ENCODE measurements around the gene WDR19. TPM values are rescaled to one million over a fixed set of nuclear protein-coding genes. Genes with fewer than 3 reads are reported as not detected.
A peak's percentile ranks its signal among the peaks of the same experiment; 100 is the strongest.
"Not testable (repeated sequence)": the region's sequence is repeated elsewhere in the genome, so short reads cannot be mapped to it uniquely, and the experiment has no call there.

WDR19 gene
- 10 to 100 TPM in 2 of 3 donors, 1 to 10 TPM in 1; 9.3 to 13.4 (median 10.0) TPM for total RNA-seq

- DNase-seq (peak; percentile 97), ATAC-seq (peak; percentile 98)
- Mint-ChIP-seq H3K4me1 (ENCODE audit: low read depth) (peaks cover 7% of the 10 kb centered on the region), H3K27me3 (ENCODE audit: low read depth) (peaks cover 5% of the 10 kb centered on the region), H3K4me3 (no peak within 1 kb of the TSS), H3K9me3 (no peaks in the 10 kb centered on the region), H3K36me3 (ENCODE audit: insufficient read depth) (no peaks in the 10 kb centered on the region)
Measured at GRCh38 chr4:39181905-39182638, at the start of gene WDR19. Gene WDR19 (plus strand): TSS chr4:39182529. CDS start chr4:39182558, 29 bp downstream.

DNA sequence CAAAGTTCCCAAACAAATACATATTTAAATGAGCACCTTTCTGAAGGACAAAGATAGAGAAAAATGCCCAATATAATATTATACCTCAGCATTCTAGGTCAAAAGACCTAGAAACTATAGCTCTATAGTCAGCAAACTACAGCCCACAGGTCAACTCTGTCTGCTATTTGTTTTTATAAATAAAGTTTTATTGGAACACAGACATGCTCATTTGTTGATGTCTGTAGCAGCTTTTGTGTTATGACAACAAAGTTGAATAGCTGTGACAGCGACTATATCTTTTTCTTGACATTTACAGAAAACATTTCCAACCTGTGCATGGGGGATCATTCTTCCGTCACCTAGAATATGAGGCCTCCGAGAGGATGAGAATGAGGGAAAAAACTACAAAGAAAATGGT lies 48.7 kb upstream of the WDR19 start:
- Mint-ChIP-seq H3K36me3 (ENCODE audit: insufficient read depth) (peaks cover 4% of the 10 kb centered on the region), H3K9me3 (no peaks in the 10 kb centered on the region), H3K27me3 (ENCODE audit: low read depth) (no peaks in the 10 kb centered on the region), H3K4me3 (no peak overlapping the region), H3K4me1 (ENCODE audit: low read depth) (peaks cover 8% of the 10 kb centered on the region)
- no peak for ATAC-seq
- DNase-seq: no peak

DNA sequence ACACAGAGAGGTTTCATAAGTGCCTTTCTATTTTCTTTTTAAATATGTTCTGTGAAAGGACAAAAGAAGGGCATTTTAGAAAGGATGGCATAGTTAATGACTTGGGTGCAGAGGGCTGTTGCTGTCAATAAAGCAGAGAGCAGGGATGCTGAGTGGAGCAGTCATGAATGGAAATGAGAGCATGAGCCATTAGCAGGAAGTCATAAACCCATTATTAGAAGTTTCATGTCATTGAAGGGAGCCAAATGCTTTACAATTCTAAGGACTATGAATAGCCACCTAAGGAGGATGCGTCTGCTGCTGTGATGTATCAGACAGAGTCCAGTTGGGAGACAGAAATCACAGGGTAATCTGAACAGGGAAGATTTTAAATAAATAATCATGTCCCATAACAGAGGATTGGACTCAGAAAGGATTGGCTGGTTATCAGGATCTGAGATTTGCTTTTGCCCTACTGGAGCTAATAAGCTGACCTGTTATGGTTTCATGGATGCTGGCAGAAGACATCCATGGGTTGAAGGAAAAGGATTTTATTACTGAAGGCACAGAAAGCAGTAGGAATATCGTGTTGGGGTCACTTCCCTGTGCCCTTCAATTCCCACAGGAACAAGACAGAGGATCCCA lies 47.5 kb upstream of the WDR19 start:
- no peak overlapping the region for H3K4me3 Mint-ChIP-seq
- ATAC-seq (no peak), DNase-seq (no peak)

GRCh38 chr4:39138227-39138626 lies 44.1 kb upstream of the WDR19 start:
- H3K4me3 Mint-ChIP-seq; H3K4me1 Mint-ChIP-seq (ENCODE audit: low read depth); H3K27me3 Mint-ChIP-seq (ENCODE audit: low read depth); H3K9me3 Mint-ChIP-seq; DNase-seq; ATAC-seq; H3K36me3 Mint-ChIP-seq (ENCODE audit: insufficient read depth): not testable (repeated sequence)

More for the DNA sequence above, 47.5 kb upstream of the WDR19 start:
- H3K4me1 Mint-ChIP-seq (ENCODE audit: low read depth): peaks cover 8% of the 10 kb centered on the region
- H3K36me3 Mint-ChIP-seq (ENCODE audit: insufficient read depth): peaks cover 3% of the 10 kb centered on the region
- H3K27me3 Mint-ChIP-seq (ENCODE audit: low read depth): no peaks in the 10 kb centered on the region
- H3K9me3 Mint-ChIP-seq: no peaks in the 10 kb centered on the region

DNA sequence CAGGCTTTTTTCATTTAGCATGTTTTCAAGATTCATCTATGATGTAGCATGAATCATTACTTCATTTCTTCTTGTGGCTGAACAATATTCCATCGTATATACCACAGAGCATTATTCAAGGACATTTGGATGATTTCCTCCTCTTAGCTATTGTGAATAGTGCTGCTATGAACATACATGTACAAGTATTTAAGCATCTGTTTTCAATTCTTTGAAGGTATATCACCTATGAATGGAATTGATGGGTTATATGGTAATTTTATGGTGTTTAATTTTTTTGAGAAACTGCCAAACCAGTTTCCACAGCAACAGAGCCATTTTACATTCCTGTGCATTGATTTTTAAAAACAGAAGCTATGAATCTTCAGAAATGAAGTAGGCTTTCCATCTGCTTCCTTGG lies 36.1 kb upstream of the WDR19 start:
- Mint-ChIP-seq H3K4me1 (ENCODE audit: low read depth) (no peaks in the 10 kb centered on the region), H3K9me3 (no peaks in the 10 kb centered on the region), H3K27me3 (ENCODE audit: low read depth) (no peaks in the 10 kb centered on the region), H3K4me3 (no peak overlapping the region), H3K36me3 (ENCODE audit: insufficient read depth) (peaks cover 2% of the 10 kb centered on the region)
- DNase-seq (no peak), ATAC-seq (no peak)

- Mint-ChIP-seq H3K9me3 (no peaks in the 10 kb centered on the region), H3K4me1 (ENCODE audit: low read depth) (no peaks in the 10 kb centered on the region), H3K36me3 (ENCODE audit: insufficient read depth) (no peaks in the 10 kb centered on the region), H3K4me3 (no peak overlapping the region), H3K27me3 (ENCODE audit: low read depth) (no peaks in the 10 kb centered on the region)
- no peak for DNase-seq
- ATAC-seq: no peak
Measured at GRCh38 chr4:39154009-39154408, 28.3 kb upstream of the WDR19 start.

DNA sequence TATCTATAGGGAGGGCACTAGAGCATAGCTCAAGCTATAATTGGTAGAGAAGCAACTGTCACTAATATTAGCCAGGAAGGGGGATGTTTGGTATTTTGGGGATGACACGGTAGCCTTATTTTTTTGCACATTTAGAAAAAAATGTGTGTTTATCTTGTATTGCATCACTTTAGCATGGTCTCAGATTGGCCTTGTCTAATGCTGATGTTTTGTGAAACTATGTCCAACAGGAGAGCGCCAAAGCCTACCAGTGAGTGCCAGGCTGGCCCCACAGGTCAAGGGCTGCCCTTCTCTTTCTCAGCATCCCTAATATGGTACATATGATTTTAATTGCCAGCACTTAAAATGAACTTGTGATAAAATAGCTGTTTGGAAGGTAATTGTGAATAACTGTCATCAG lies 24.8 kb upstream of the WDR19 start:
- H3K4me1 Mint-ChIP-seq (ENCODE audit: low read depth): no peaks in the 10 kb centered on the region
- H3K36me3 Mint-ChIP-seq (ENCODE audit: insufficient read depth): no peaks in the 10 kb centered on the region
- no peak overlapping the region for H3K4me3 Mint-ChIP-seq
- ATAC-seq (no peak), DNase-seq (no peak)
- no peaks in the 10 kb centered on the region for H3K27me3 Mint-ChIP-seq (ENCODE audit: low read depth)
- no peaks in the 10 kb centered on the region for H3K9me3 Mint-ChIP-seq

DNA sequence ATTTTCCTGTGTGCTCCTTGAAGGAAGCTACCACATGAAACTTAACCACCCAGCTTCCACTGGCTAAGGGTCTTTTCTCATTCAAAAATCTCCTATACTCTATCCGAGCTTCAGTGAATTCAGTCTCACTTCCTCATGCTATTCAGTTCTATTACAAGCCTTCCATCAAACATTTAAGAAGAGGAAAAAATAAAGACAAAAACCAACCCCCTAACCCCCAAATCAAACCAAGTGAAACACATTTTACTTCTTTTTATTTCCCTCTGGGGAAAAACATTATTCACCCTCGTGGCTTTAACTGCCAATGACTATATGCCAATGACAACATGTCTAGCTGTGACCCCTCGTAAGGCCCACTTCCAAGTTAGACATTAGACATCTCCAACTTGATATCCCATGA lies 16.2 kb upstream of the WDR19 start:
- peaks cover 5% of the 10 kb centered on the region for H3K9me3 Mint-ChIP-seq
- ATAC-seq (no peak), DNase-seq (no peak)
- no peaks in the 10 kb centered on the region for H3K4me1 Mint-ChIP-seq (ENCODE audit: low read depth)
- no peak overlapping the region for H3K4me3 Mint-ChIP-seq
- no peaks in the 10 kb centered on the region for H3K36me3 Mint-ChIP-seq (ENCODE audit: insufficient read depth)
- peaks cover 2% of the 10 kb centered on the region for H3K27me3 Mint-ChIP-seq (ENCODE audit: low read depth)

DNA sequence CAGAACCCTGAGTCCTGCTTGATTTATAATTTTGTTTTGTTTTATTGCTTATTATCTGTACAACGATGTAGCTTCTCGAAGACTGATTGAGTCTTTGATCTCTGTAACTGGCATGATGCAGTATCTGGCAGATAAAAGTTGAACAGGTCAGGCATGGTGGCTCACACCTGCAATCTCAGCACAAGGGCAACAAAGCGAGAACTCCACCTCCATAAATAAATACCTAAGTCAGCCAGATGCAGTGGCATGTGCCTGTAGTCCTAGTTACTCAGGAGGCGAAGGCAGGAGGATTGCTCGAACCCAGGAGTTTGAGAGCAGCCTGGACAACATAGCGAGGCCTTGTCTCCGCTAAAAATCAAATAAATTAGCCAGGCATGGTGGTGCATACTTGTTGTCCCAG lies 15.7 kb upstream of the WDR19 start:
- Mint-ChIP-seq H3K36me3 (ENCODE audit: insufficient read depth) (no peaks in the 10 kb centered on the region), H3K9me3 (peaks cover 5% of the 10 kb centered on the region), H3K27me3 (ENCODE audit: low read depth) (peaks cover 2% of the 10 kb centered on the region), H3K4me3 (no peak overlapping the region), H3K4me1 (ENCODE audit: low read depth) (no peaks in the 10 kb centered on the region)
- ATAC-seq (no peak), DNase-seq (no peak)

DNA sequence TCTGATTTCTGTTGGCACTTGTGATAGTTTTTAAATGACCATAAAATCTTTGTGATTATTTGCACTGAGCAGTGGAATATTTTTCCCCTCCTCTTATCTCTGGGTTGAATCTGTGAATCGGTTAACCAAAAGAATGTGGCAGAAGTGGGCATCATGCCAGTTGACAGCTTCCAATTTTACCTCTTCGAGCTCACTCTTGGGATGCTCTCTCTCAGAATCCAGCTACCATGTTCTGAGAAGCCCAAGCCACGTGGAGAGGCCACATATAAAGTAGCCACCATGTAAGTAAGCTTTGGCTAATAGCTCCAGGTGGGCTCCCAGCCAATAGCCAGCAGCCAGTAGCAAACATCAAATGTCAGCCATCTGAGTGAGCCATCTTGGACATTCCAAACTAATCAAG lies 12.9 kb upstream of the WDR19 start:
- H3K27me3 Mint-ChIP-seq (ENCODE audit: low read depth): no peaks in the 10 kb centered on the region
- H3K9me3 Mint-ChIP-seq: peaks cover 5% of the 10 kb centered on the region
- no peaks in the 10 kb centered on the region for H3K36me3 Mint-ChIP-seq (ENCODE audit: insufficient read depth)
- DNase-seq (no peak), ATAC-seq (no peak)
- H3K4me3 Mint-ChIP-seq: no peak overlapping the region
- H3K4me1 Mint-ChIP-seq (ENCODE audit: low read depth): no peaks in the 10 kb centered on the region

- ATAC-seq (no peak), DNase-seq (no peak)
- Mint-ChIP-seq H3K27me3 (ENCODE audit: low read depth) (no peaks in the 10 kb centered on the region), H3K9me3 (peaks cover 5% of the 10 kb centered on the region), H3K4me1 (ENCODE audit: low read depth) (no peaks in the 10 kb centered on the region), H3K4me3 (no peak overlapping the region), H3K36me3 (ENCODE audit: insufficient read depth) (no peaks in the 10 kb centered on the region)
Measured at GRCh38 chr4:39170301-39170700, 12.0 kb upstream of the WDR19 start.

GRCh38 chr4:39178706-39179105 lies 3.6 kb upstream of the WDR19 start:
- Mint-ChIP-seq H3K27me3 (ENCODE audit: low read depth) (peaks cover 5% of the 10 kb centered on the region), H3K9me3 (no peaks in the 10 kb centered on the region), H3K4me1 (ENCODE audit: low read depth) (peaks cover 6% of the 10 kb centered on the region), H3K4me3 (no peak overlapping the region), H3K36me3 (ENCODE audit: insufficient read depth) (no peaks in the 10 kb centered on the region)
- no peak for DNase-seq
- ATAC-seq: no peak

- ATAC-seq (no peak), DNase-seq (no peak)
- H3K4me3 Mint-ChIP-seq: no peak overlapping the region
- H3K36me3 Mint-ChIP-seq (ENCODE audit: insufficient read depth): no peaks in the 10 kb centered on the region
- H3K9me3 Mint-ChIP-seq: no peaks in the 10 kb centered on the region
- H3K4me1 Mint-ChIP-seq (ENCODE audit: low read depth): peaks cover 7% of the 10 kb centered on the region
- peaks cover 5% of the 10 kb centered on the region for H3K27me3 Mint-ChIP-seq (ENCODE audit: low read depth)
Measured at GRCh38 chr4:39179681-39180080, 2.6 kb upstream of the WDR19 start.

- not testable (repeated sequence) for H3K4me1 Mint-ChIP-seq (ENCODE audit: low read depth); H3K27me3 Mint-ChIP-seq (ENCODE audit: low read depth); ATAC-seq; H3K9me3 Mint-ChIP-seq; H3K36me3 Mint-ChIP-seq (ENCODE audit: insufficient read depth); DNase-seq; H3K4me3 Mint-ChIP-seq
Measured at GRCh38 chr4:39180629-39181028, 1.7 kb upstream of the WDR19 start.

DNA sequence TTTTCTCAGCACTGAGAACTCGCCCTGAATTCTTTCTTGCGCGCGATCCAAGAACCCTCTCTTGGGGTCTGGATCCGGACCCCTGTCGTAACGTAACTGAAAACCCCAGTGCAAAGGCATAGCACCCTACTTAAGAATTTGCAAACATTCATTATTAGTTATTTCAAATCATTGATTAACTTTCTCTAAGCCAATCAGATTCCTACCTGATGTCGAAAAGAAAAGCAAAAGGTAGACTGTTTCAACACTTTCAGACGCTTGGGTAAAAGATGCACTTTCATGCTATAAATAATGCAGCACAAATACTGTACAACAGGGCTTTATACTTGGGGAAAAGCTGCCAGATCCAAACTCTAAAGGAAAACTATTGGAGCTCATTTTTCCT lies 817 bp upstream of the WDR19 start:
- no peak for ATAC-seq
- Mint-ChIP-seq H3K27me3 (ENCODE audit: low read depth) (peaks cover 5% of the 10 kb centered on the region), H3K36me3 (ENCODE audit: insufficient read depth) (no peaks in the 10 kb centered on the region)

More for the DNA sequence above, 817 bp upstream of the WDR19 start:
- Mint-ChIP-seq H3K4me3 (no peak overlapping the region), H3K4me1 (ENCODE audit: low read depth) (peaks cover 7% of the 10 kb centered on the region), H3K9me3 (no peaks in the 10 kb centered on the region)
- DNase-seq: no peak
